ENCODE measurements around the gene SEMA3C. TPM values are rescaled to one million over a fixed set of nuclear protein-coding genes. Genes with fewer than 3 reads are reported as not detected.

SEMA3C gene
- total RNA-seq, 1 experiment from 2014 or later, result 232 TPM

GRCh38 chr7:80868566-80868965, 50.3 kb downstream of the SEMA3C start:
- no peak for TF ChIP-seq POLR2AphosphoS5 (IDR thresholded peaks at IDR 0.05; ENCODE audit: low read depth, low read length)
- no peak for TF ChIP-seq REST (IDR thresholded peaks at IDR 0.05; ENCODE audit: insufficient read depth in 1 of 2, low read depth in 2 of 2, low read length in 1 of 2)
- TF ChIP-seq TCF7L2 (IDR thresholded peaks at IDR 0.05; ENCODE audit: low read depth, low read length), result no peak
- TF ChIP-seq CTCF (IDR thresholded peaks at IDR 0.05), result no peak
- TF ChIP-seq SIN3A (IDR thresholded peaks at IDR 0.05; ENCODE audit: borderline replicate concordance, insufficient read depth, low read depth, low read length), result no peak
- Histone ChIP-seq H3K4me1 (ENCODE audit: control insufficient read depth, insufficient read depth, low read length) (peaks cover 69% of the 10 kb centered on the region), H3K4me3 (ENCODE audit: low read depth in 2 of 2, low read length in 2 of 2) (no peak overlapping the region), H3K27me3 (ENCODE audit: control insufficient read depth, insufficient read depth, low read length) (no peaks in the 10 kb centered on the region), H3K36me3 (ENCODE audit: control insufficient read depth, insufficient read depth, low read length) (no peaks in the 10 kb centered on the region), H3K27ac (ENCODE audit: low read length) (peak overlapping the region; percentile 95), H3K9me3 (ENCODE audit: control insufficient read depth, insufficient read depth, low read depth, low read length) (no peaks in the 10 kb centered on the region)
- POLR2A ChIA-PET, result no interaction called here
- DNase-seq (ENCODE audit: low read depth, low spot score) (no peak), ATAC-seq (no peak)
- intact Hi-C loops (cut with micrococcal nuclease; ENCODE audit: unreplicated experiment) (no loop called here), in situ Hi-C loops (cut with HindIII; ENCODE audit: low pct_unique_long_range_greater_than_20kb, low sequenced_read_pairs) (no loop called here)
- BruUV-seq (replicated peaks), result no TSS peak
- CTCF ChIA-PET, result no interaction called here

- intact Hi-C loops (cut with micrococcal nuclease; ENCODE audit: unreplicated experiment), result no loop called here
- in situ Hi-C loops (cut with HindIII; ENCODE audit: low pct_unique_long_range_greater_than_20kb, low sequenced_read_pairs), result no loop called here
- CTCF ChIA-PET, result no interaction called here
Observed at GRCh38 chr7:80860554-80860953, 58.3 kb downstream of the SEMA3C start.

More at GRCh38 chr7:80860554-80860953, 58.3 kb downstream of the SEMA3C start:
- no peak overlapping the region for H3K4me3 ChIP-seq (ENCODE audit: low read depth in 2 of 2, low read length in 2 of 2)
- POLR2A ChIA-PET, result interaction anchor here (0.6 kb wide), 1 partner anchor 153 kb away, joined by 3 read pairs; no protein-coding TSS in a partner anchor
- no TSS peak for BruUV-seq (replicated peaks)
- H3K4me1 ChIP-seq (ENCODE audit: control insufficient read depth, insufficient read depth, low read length), result peaks cover 56% of the 10 kb centered on the region
- no peaks in the 10 kb centered on the region for H3K9me3 ChIP-seq (ENCODE audit: control insufficient read depth, insufficient read depth, low read depth, low read length)
- no peak for ATAC-seq
- DNase-seq (ENCODE audit: low read depth, low spot score), result no peak
- no peaks in the 10 kb centered on the region for H3K36me3 ChIP-seq (ENCODE audit: control insufficient read depth, insufficient read depth, low read length)
- no peaks in the 10 kb centered on the region for H3K27me3 ChIP-seq (ENCODE audit: control insufficient read depth, insufficient read depth, low read length)
- H3K27ac ChIP-seq (ENCODE audit: low read length), result peak overlapping the region; percentile 73
- TF ChIP-seq SIN3A (IDR thresholded peaks at IDR 0.05; ENCODE audit: borderline replicate concordance, insufficient read depth, low read depth, low read length) (no peak), TCF7L2 (IDR thresholded peaks at IDR 0.05; ENCODE audit: low read depth, low read length) (no peak), CTCF (IDR thresholded peaks at IDR 0.05) (no peak), POLR2AphosphoS5 (IDR thresholded peaks at IDR 0.05; ENCODE audit: low read depth, low read length) (no peak), REST (IDR thresholded peaks at IDR 0.05; ENCODE audit: insufficient read depth in 1 of 2, low read depth in 2 of 2, low read length in 1 of 2) (no peak)

Measured in Panc1 (cell line).